HEK293 (cell line): ENCODE results near the gene SETD1B.

Experiments
- CTCF ChIA-PET: fragments of 350-600 bp; formaldehyde crosslinking; extraction: SDS; loops from one replicate; lab custom pipeline; 2021; ENCODE audit warnings: antibody characterized with exemption; lab: Yijun Ruan, JAX
- POLR2A ChIA-PET: fragments of 300-600 bp; formaldehyde crosslinking; extraction: SDS; loops from one replicate; lab custom pipeline; 2020; ENCODE audit warnings: antibody characterized with exemption, inconsistent platforms; lab: Yijun Ruan, JAX
- H3K27ac ChIP-seq: fragments of 200-500 bp; sonication (Bioruptor generic); 2 replicates; pipeline ENCODE4 v1.5.1; 2014; ENCODE audit warnings: low read depth, low read length, control low read depth, inconsistent platforms; ENCODE audit errors: extremely low read depth
- H3K36me3 ChIP-seq, 2 experiments: fragments of 200-500 bp in 1 of 2; sonication (Bioruptor generic) in 1 of 2; 1 replicate in 1 of 2; 2 replicates in 1 of 2; pipeline ENCODE4 v1.5.1; 2014 to 2017; ENCODE audit warnings: inconsistent platforms in 2 of 2, low read length in 2 of 2; ENCODE audit not compliant: control insufficient read depth in 2 of 2, insufficient read depth in 1 of 2
- H3K4me1 ChIP-seq: fragments of 200-500 bp; sonication (Bioruptor generic); 2 replicates; pipeline ENCODE4 v1.5.1; 2014; ENCODE audit warnings: mild to moderate bottlenecking, low read length, inconsistent platforms; ENCODE audit not compliant: control insufficient read depth, insufficient read depth
- H3K4me3 ChIP-seq: 2 replicates; pipeline ENCODE4 v1.5.1; 2011; ENCODE audit warnings: low read depth, mild to moderate bottlenecking, control low read depth, low read length, moderate library complexity
- H3K9me3 ChIP-seq: fragments of 200-500 bp; sonication (Bioruptor generic); 2 replicates; pipeline ENCODE4 v1.5.1; 2014; ENCODE audit warnings: low read depth, low read length, inconsistent platforms; ENCODE audit not compliant: control insufficient read depth, insufficient read depth
- CTCF ChIP-seq: fragments of 450-650 bp; formaldehyde crosslinking; IDR thresholded peaks from 2 replicates; pipeline ENCODE4 v1.5.1; 2016; ENCODE audit warnings: missing biosample characterization, missing genetic modification characterization
- EGR2 ChIP-seq: fragments of 450-650 bp; formaldehyde crosslinking; IDR thresholded peaks from 2 replicates; pipeline ENCODE4 v1.5.1; 2016; ENCODE audit warnings: low read depth, missing biosample characterization, missing genetic modification characterization
- GLIS1 ChIP-seq: fragments of 450-650 bp; formaldehyde crosslinking; IDR thresholded peaks from 2 replicates; pipeline ENCODE4 v1.5.1; 2016; ENCODE audit warnings: missing biosample characterization, missing genetic modification characterization
- IKZF3 ChIP-seq: fragments of 450-650 bp; IDR thresholded peaks from 2 replicates; pipeline ENCODE4 v1.5.0; 2018; ENCODE audit warnings: missing biosample characterization, mild to moderate bottlenecking, missing genetic modification characterization, moderate library complexity
- SCRT2 ChIP-seq: fragments of 450-650 bp; formaldehyde crosslinking; IDR thresholded peaks from 2 replicates; pipeline ENCODE4 v1.5.1; 2016; ENCODE audit warnings: missing biosample characterization, missing genetic modification characterization
- SP3 ChIP-seq: fragments of 450-650 bp; formaldehyde crosslinking; IDR thresholded peaks from 2 replicates; pipeline ENCODE4 v1.5.1; 2016; ENCODE audit warnings: missing biosample characterization, missing genetic modification characterization
- SP7 ChIP-seq: fragments of 450-650 bp; formaldehyde crosslinking; IDR thresholded peaks from 2 replicates; pipeline ENCODE4 v1.5.1; 2016; ENCODE audit warnings: missing biosample characterization, missing genetic modification characterization
- TRIM28 ChIP-seq: IDR thresholded peaks from 2 replicates; pipeline ENCODE4 v1.6.1; 2011; ENCODE audit warnings: low read length, control low read depth, borderline replicate concordance
- YY2 ChIP-seq: fragments of 450-650 bp; formaldehyde crosslinking; IDR thresholded peaks from 2 replicates; pipeline ENCODE4 v1.5.1; 2016; ENCODE audit warnings: missing biosample characterization, missing genetic modification characterization
- ZBTB11 ChIP-seq: fragments of 450-650 bp; formaldehyde crosslinking; conservative IDR thresholded peaks from 2 replicates; pipeline ENCODE4 v1.5.1; 2016; ENCODE audit warnings: low read depth, missing biosample characterization, missing genetic modification characterization
- ZNF157 ChIP-seq: fragments of 450-650 bp; formaldehyde crosslinking; IDR thresholded peaks from 2 replicates; pipeline ENCODE4 v1.5.1; 2016; ENCODE audit warnings: missing biosample characterization, missing genetic modification characterization
- ZNF16 ChIP-seq: fragments of 450-650 bp; formaldehyde crosslinking; IDR thresholded peaks from 2 replicates; pipeline ENCODE4 v1.5.1; 2016; ENCODE audit warnings: low read depth, missing biosample characterization, missing genetic modification characterization
- ZNF302 ChIP-seq: fragments of 450-650 bp; formaldehyde crosslinking; IDR thresholded peaks from 2 replicates; pipeline ENCODE4 v1.5.1; 2016; ENCODE audit warnings: missing biosample characterization, missing genetic modification characterization, low read depth
- ZNF366 ChIP-seq: fragments of 450-650 bp; formaldehyde crosslinking; conservative IDR thresholded peaks from 2 replicates; pipeline ENCODE4 v1.5.1; 2016; ENCODE audit warnings: missing biosample characterization, missing genetic modification characterization
- ZNF529 ChIP-seq: fragments of 450-650 bp; formaldehyde crosslinking; IDR thresholded peaks from 2 replicates; pipeline ENCODE4 v1.5.1; 2017; ENCODE audit warnings: missing genetic modification characterization, missing biosample characterization; ENCODE audit not compliant: insufficient replicate concordance
- ZNF623 ChIP-seq: fragments of 450-650 bp; formaldehyde crosslinking; IDR thresholded peaks from 2 replicates; pipeline ENCODE4 v1.5.1; 2016; ENCODE audit warnings: missing biosample characterization, missing genetic modification characterization
- ZNF747 ChIP-seq: fragments of 450-650 bp; formaldehyde crosslinking; IDR thresholded peaks from 2 replicates; pipeline ENCODE4 v1.5.1; 2016; ENCODE audit warnings: missing biosample characterization, missing genetic modification characterization
- ZSCAN16 ChIP-seq: fragments of 450-650 bp; formaldehyde crosslinking; IDR thresholded peaks from 2 replicates; pipeline ENCODE4 v1.5.1; 2016; ENCODE audit warnings: missing biosample characterization, missing genetic modification characterization
- TF ChIP-seq, protein P1 (sequence below): fragments of 450-650 bp; formaldehyde crosslinking; IDR thresholded peaks from 2 replicates; pipeline ENCODE4 v1.5.1; 2016; ENCODE audit warnings: missing biosample characterization, missing genetic modification characterization
- TF ChIP-seq, protein P2 (sequence below): fragments of 450-650 bp; formaldehyde crosslinking; IDR thresholded peaks from 2 replicates; pipeline ENCODE4 v1.5.1; 2016; ENCODE audit warnings: missing biosample characterization, missing genetic modification characterization, borderline replicate concordance
- TF ChIP-seq, protein P3 (sequence below): sonication (generic); formaldehyde crosslinking; IDR thresholded peaks from 2 replicates; pipeline ENCODE4 v1.8.1; 2022; ENCODE audit warnings: mild to moderate bottlenecking, moderate library complexity, missing genetic modification reagents
- TF ChIP-seq, protein P4 (sequence below): fragments of 450-650 bp; formaldehyde crosslinking; IDR thresholded peaks from 2 replicates; pipeline ENCODE4 v1.5.1; 2016; ENCODE audit warnings: missing biosample characterization, missing genetic modification characterization

Gene SETD1B

DNA sequence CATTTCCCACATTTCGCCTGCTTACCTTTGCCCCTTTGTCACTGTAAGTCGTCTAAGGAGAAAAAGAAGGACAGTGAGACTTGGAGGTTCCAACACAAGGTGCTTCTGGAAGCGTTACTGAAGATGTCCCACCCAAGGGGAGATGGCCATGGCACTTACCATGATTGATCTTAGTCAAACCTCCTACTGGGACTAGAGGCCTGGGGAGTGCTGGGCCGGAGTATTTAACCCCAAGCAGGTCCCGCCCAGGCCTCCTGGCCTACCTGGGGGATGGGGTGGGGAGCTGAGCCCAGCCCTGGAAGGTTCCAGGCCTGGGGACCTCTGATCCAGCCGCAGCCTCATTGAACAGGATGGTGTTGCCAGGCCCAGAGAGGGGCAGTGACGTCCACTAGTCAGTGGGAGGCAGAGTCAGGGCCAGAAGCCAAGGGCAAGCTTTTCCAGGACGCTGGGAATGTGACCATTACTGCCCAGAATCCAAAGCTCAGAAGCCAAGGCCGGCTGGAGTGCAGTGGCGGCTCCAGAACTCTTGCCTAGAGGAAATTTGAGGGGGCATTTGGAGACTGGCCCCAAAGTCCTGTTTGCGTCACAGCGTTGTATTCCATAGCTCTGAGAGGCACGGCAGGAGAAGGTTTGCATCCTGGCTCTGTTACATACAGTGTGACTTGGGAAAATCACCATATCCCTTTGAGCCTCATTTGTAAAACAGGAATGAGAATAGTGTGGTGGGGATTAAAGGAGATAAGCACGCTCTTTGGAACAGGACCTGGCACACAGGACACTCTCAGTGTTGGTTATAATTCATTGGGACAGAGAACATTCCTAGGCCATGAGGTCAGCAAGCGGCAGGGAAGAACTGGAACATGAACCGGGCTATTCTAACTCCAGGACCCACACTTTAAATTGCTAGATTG is 55.1 kb downstream of the SETD1B start, which contains the start of gene HPD:
Gene HPD (minus strand): TSS at position 198 of the 911 bp plus-strand sequence. CDS start 36 bp downstream, at position 162.
- CTCF ChIA-PET = interaction anchor here (0.7 to 3.8 kb wide), 4 partner anchors 25 to 206 kb away, joined by 3 to 22 read pairs (median 3); partner anchors contain the start of gene RHOF
- no peak within 1 kb of the TSS for H3K27ac ChIP-seq
- POLR2A ChIA-PET = interaction anchor here (1.2 to 1.5 kb wide), 2 partner anchors 14 to 16 kb away, joined by 3 to 4 read pairs; no protein-coding TSS in a partner anchor
- peaks cover 8% of the 10 kb centered on the region; the same call in 1 of the 2 replicates for H3K4me1 ChIP-seq
- H3K4me3 ChIP-seq = no peak within 1 kb of the TSS
- no peaks in the 10 kb centered on the region for H3K36me3 ChIP-seq
- no peaks in the 10 kb centered on the region for H3K9me3 ChIP-seq
- TF ChIP-seq ZNF366 (tag by site-specific recombination) (peak; percentile 48), ZNF302 (tag by site-specific recombination) (no peak), IKZF3 (peak; percentile 14; the same call in 1 of the 2 replicates), SP3 (no peak), SCRT2 (tag by site-specific recombination) (no peak), ZNF529 (tag by site-specific recombination) (no peak), CTCF (tag by site-specific recombination) (no peak), ZNF623 (tag by site-specific recombination) (no peak), EGR2 (tag by site-specific recombination) (no peak), GLIS1 (tag by site-specific recombination) (peak; percentile 13; the same call in 1 of the 2 replicates), SP7 (tag by site-specific recombination) (peak; percentile 50; the same call in 1 of the 2 replicates), ZBTB11 (no peak), ZNF16 (tag by site-specific recombination) (no peak), TRIM28 (no peak), ZSCAN16 (no peak), YY2 (tag by site-specific recombination) (no peak), ZNF157 (tag by site-specific recombination) (no peak), ZNF747 (no peak)
- TF ChIP-seq, protein P1, sequence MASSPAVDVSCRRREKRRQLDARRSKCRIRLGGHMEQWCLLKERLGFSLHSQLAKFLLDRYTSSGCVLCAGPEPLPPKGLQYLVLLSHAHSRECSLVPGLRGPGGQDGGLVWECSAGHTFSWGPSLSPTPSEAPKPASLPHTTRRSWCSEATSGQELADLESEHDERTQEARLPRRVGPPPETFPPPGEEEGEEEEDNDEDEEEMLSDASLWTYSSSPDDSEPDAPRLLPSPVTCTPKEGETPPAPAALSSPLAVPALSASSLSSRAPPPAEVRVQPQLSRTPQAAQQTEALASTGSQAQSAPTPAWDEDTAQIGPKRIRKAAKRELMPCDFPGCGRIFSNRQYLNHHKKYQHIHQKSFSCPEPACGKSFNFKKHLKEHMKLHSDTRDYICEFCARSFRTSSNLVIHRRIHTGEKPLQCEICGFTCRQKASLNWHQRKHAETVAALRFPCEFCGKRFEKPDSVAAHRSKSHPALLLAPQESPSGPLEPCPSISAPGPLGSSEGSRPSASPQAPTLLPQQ (tag by site-specific recombination) = no peak
- TF ChIP-seq, protein P2, sequence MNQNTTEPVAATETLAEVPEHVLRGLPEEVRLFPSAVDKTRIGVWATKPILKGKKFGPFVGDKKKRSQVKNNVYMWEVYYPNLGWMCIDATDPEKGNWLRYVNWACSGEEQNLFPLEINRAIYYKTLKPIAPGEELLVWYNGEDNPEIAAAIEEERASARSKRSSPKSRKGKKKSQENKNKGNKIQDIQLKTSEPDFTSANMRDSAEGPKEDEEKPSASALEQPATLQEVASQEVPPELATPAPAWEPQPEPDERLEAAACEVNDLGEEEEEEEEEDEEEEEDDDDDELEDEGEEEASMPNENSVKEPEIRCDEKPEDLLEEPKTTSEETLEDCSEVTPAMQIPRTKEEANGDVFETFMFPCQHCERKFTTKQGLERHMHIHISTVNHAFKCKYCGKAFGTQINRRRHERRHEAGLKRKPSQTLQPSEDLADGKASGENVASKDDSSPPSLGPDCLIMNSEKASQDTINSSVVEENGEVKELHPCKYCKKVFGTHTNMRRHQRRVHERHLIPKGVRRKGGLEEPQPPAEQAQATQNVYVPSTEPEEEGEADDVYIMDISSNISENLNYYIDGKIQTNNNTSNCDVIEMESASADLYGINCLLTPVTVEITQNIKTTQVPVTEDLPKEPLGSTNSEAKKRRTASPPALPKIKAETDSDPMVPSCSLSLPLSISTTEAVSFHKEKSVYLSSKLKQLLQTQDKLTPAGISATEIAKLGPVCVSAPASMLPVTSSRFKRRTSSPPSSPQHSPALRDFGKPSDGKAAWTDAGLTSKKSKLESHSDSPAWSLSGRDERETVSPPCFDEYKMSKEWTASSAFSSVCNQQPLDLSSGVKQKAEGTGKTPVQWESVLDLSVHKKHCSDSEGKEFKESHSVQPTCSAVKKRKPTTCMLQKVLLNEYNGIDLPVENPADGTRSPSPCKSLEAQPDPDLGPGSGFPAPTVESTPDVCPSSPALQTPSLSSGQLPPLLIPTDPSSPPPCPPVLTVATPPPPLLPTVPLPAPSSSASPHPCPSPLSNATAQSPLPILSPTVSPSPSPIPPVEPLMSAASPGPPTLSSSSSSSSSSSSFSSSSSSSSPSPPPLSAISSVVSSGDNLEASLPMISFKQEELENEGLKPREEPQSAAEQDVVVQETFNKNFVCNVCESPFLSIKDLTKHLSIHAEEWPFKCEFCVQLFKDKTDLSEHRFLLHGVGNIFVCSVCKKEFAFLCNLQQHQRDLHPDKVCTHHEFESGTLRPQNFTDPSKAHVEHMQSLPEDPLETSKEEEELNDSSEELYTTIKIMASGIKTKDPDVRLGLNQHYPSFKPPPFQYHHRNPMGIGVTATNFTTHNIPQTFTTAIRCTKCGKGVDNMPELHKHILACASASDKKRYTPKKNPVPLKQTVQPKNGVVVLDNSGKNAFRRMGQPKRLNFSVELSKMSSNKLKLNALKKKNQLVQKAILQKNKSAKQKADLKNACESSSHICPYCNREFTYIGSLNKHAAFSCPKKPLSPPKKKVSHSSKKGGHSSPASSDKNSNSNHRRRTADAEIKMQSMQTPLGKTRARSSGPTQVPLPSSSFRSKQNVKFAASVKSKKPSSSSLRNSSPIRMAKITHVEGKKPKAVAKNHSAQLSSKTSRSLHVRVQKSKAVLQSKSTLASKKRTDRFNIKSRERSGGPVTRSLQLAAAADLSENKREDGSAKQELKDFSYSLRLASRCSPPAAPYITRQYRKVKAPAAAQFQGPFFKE (tag by site-specific recombination) = no peak
- TF ChIP-seq, protein P3, sequence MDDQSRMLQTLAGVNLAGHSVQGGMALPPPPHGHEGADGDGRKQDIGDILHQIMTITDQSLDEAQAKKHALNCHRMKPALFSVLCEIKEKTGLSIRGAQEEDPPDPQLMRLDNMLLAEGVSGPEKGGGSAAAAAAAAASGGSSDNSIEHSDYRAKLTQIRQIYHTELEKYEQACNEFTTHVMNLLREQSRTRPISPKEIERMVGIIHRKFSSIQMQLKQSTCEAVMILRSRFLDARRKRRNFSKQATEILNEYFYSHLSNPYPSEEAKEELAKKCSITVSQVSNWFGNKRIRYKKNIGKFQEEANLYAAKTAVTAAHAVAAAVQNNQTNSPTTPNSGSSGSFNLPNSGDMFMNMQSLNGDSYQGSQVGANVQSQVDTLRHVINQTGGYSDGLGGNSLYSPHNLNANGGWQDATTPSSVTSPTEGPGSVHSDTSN (CRISPR knock-in tag) = no peak
- TF ChIP-seq, protein P4, sequence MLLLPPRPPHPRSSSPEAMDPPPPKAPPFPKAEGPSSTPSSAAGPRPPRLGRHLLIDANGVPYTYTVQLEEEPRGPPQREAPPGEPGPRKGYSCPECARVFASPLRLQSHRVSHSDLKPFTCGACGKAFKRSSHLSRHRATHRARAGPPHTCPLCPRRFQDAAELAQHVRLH = no peak
